H9 (cell line): ENCODE data around the gene NFIL3. TPM values are rescaled to one million over a fixed set of nuclear protein-coding genes. Genes with fewer than 3 reads are reported as not detected.

Source experiments
- DNase-seq: peaks from one replicate; pipeline ENCODE4 v3.0.0-alpha.2; 2017
- H2AFZ ChIP-seq: one replicate; pipeline ENCODE4 v1.6.1; 2013; ENCODE audit warnings: mild to moderate bottlenecking, low read length, control low read depth, moderate library complexity
- H2AK5ac ChIP-seq: 2 replicates; pipeline ENCODE4 v1.6.1; 2013; ENCODE audit warnings: low read length, control low read depth, mixed read lengths; ENCODE audit not compliant: insufficient read length
- H2BK120ac ChIP-seq: one replicate; pipeline ENCODE4 v1.6.1; 2013; ENCODE audit warnings: low read depth, mild to moderate bottlenecking, low read length, control low read depth, inconsistent platforms; ENCODE audit not compliant: poor library complexity, severe bottlenecking
- H2BK12ac ChIP-seq: 2 replicates; pipeline ENCODE4 v1.6.1; 2013; ENCODE audit warnings: low read length, control low read depth, mixed read lengths, low read depth; ENCODE audit not compliant: insufficient read length
- H2BK15ac ChIP-seq: 2 replicates; pipeline ENCODE4 v1.6.1; 2013; ENCODE audit warnings: low read depth, low read length, control low read depth
- H2BK20ac ChIP-seq: one replicate; pipeline ENCODE4 v1.6.1; 2013; ENCODE audit warnings: low read depth, mild to moderate bottlenecking, low read length, control low read depth, inconsistent platforms; ENCODE audit not compliant: poor library complexity, severe bottlenecking
- H2BK5ac ChIP-seq: 2 replicates; pipeline ENCODE4 v1.6.1; 2013; ENCODE audit warnings: low read length, control low read depth, mixed read lengths; ENCODE audit not compliant: insufficient read length
- H3K14ac ChIP-seq: 2 replicates; pipeline ENCODE4 v1.6.1; 2013; ENCODE audit warnings: low read length, control low read depth; ENCODE audit not compliant: insufficient read depth
- H3K18ac ChIP-seq: 2 replicates; pipeline ENCODE4 v1.6.1; 2013; ENCODE audit warnings: low read depth, mild to moderate bottlenecking, mixed read lengths, low read length, control low read depth; ENCODE audit not compliant: insufficient read length
- H3K23ac ChIP-seq: 2 replicates; pipeline ENCODE4 v1.6.1; 2013; ENCODE audit warnings: low read length, control low read depth, mixed read lengths, low read depth; ENCODE audit not compliant: insufficient read length
- H3K23me2 ChIP-seq: 2 replicates; pipeline ENCODE4 v1.6.1; 2013; ENCODE audit warnings: low read depth, mild to moderate bottlenecking, mixed read lengths, low read length, control low read depth; ENCODE audit not compliant: insufficient read length, poor library complexity, severe bottlenecking
- H3K27ac ChIP-seq: 2 replicates; pipeline ENCODE4 v1.5.1; 2013; ENCODE audit warnings: low read length, control low read depth, mixed read lengths, low read depth; ENCODE audit not compliant: insufficient read length
- H3K27me3 ChIP-seq: 2 replicates; pipeline ENCODE4 v1.6.1; 2013; ENCODE audit warnings: low read length, control low read depth, inconsistent platforms; ENCODE audit not compliant: insufficient read depth
- H3K4ac ChIP-seq: 2 replicates; pipeline ENCODE4 v1.6.1; 2013; ENCODE audit warnings: low read depth, mild to moderate bottlenecking, control low read depth, inconsistent platforms, low read length, moderate library complexity
- H3K4me1 ChIP-seq: 2 replicates; pipeline ENCODE4 v1.6.1; 2013; ENCODE audit warnings: low read length, control low read depth, inconsistent platforms; ENCODE audit not compliant: insufficient read depth
- H3K4me2 ChIP-seq: 2 replicates; pipeline ENCODE4 v1.6.1; 2013; ENCODE audit warnings: low read length, control low read depth, mixed read lengths; ENCODE audit not compliant: insufficient read length, insufficient read depth
- H3K56ac ChIP-seq: 2 replicates; pipeline ENCODE4 v1.6.1; 2013; ENCODE audit warnings: low read depth, mild to moderate bottlenecking, mixed read lengths, low read length, control low read depth; ENCODE audit not compliant: insufficient read length
- H3K79me1 ChIP-seq: 2 replicates; pipeline ENCODE4 v1.6.1; 2013; ENCODE audit warnings: low read depth, mild to moderate bottlenecking, moderate library complexity, low read length, control low read depth, inconsistent platforms; ENCODE audit not compliant: insufficient read depth, poor library complexity, severe bottlenecking
- H3K79me2 ChIP-seq: 2 replicates; pipeline ENCODE4 v1.6.1; 2013; ENCODE audit warnings: low read length, control low read depth, inconsistent platforms; ENCODE audit not compliant: insufficient read depth
- H3K9ac ChIP-seq: 2 replicates; pipeline ENCODE4 v1.6.1; 2013; ENCODE audit warnings: low read length, control low read depth, mixed read lengths; ENCODE audit not compliant: insufficient read length; ENCODE audit errors: extremely low read depth
- H3K9me3 ChIP-seq: one replicate; pipeline ENCODE4 v1.6.1; 2013; ENCODE audit warnings: low read depth, low read length, inconsistent platforms; ENCODE audit not compliant: control insufficient read depth
- H3T11ph ChIP-seq: one replicate; pipeline ENCODE4 v1.6.1; 2013; ENCODE audit warnings: mild to moderate bottlenecking, low read length, control low read depth, inconsistent platforms
- H4K20me1 ChIP-seq: one replicate; pipeline ENCODE4 v1.6.1; 2013; ENCODE audit not compliant: control insufficient read depth, insufficient read length, insufficient read depth
- H4K5ac ChIP-seq: 2 replicates; pipeline ENCODE4 v1.6.1; 2013; ENCODE audit warnings: low read depth, mild to moderate bottlenecking, mixed read lengths, low read length, control low read depth; ENCODE audit not compliant: insufficient read length
- H4K8ac ChIP-seq: replicated peaks from 2 replicates; pipeline ENCODE4 v1.6.1; 2013; ENCODE audit warnings: low read length, control low read depth, mixed read lengths, low read depth; ENCODE audit not compliant: insufficient read length
- H4K91ac ChIP-seq: 2 replicates; pipeline ENCODE4 v1.6.1; 2013; ENCODE audit warnings: low read depth, mild to moderate bottlenecking, moderate library complexity, mixed read lengths, low read length, control low read depth; ENCODE audit not compliant: insufficient read length
- H3K27ac Mint-ChIP-seq, 3 experiments: 2 replicates in 2 of 3; 3 replicates in 1 of 3; pipeline ENCODE4 v1.8.0; 2020 to 2021; ENCODE audit warnings: mixed read lengths in 3 of 3, mild to moderate bottlenecking in 1 of 3, moderate library complexity in 1 of 3
- H3K27me3 Mint-ChIP-seq: 2 replicates; pipeline ENCODE4 v1.8.0; 2021; ENCODE audit warnings: low read depth, mild to moderate bottlenecking, moderate library complexity, mixed read lengths
- H3K36me3 Mint-ChIP-seq, 3 experiments: 2 replicates in 2 of 3; 3 replicates in 1 of 3; pipeline ENCODE4 v1.8.0; 2020 to 2021; ENCODE audit warnings: low read depth in 3 of 3, mixed read lengths in 3 of 3; ENCODE audit not compliant: insufficient read depth in 1 of 3
- H3K4me1 Mint-ChIP-seq, 2 experiments: 2 replicates each; pipeline ENCODE4 v1.8.0; 2020; ENCODE audit warnings: mixed read lengths in 2 of 2
- H3K4me3 Mint-ChIP-seq, 2 experiments: 2 replicates in 1 of 2; 3 replicates in 1 of 2; pipeline ENCODE4 v1.8.0; 2020 to 2021; ENCODE audit warnings: mild to moderate bottlenecking in 2 of 2, mixed read lengths in 2 of 2, moderate library complexity in 1 of 2
- H3K9me3 Mint-ChIP-seq, 2 experiments: 2 replicates in 1 of 2; 3 replicates in 1 of 2; pipeline ENCODE4 v1.8.0; 2020; ENCODE audit warnings: mild to moderate bottlenecking in 2 of 2, mixed read lengths in 2 of 2, moderate library complexity in 1 of 2
- WGBS: extraction: QIAGEN DNeasy Blood & Tissue Kit; methylation state at CpG from one replicate; pipeline ENCODE4 v1.1.7; 2013; ENCODE audit warnings: missing lambda C conversion rate, low lambda C conversion rate, mixed read lengths; ENCODE audit not compliant: insufficient read length; ENCODE audit errors: extremely low coverage; 5-methylcytosine and 5-hydroxymethylcytosine counted together
- total RNA-seq: library from RNA; stranded (reverse); gene quantifications from 2 replicates; pipeline ENCODE4 v1.2.1, GENCODE V29; 2021
- TF ChIP-seq, protein P1 (sequence below): fragments of 200-600 bp; sonication (generic); conservative IDR thresholded peaks from 3 replicates; pipeline ENCODE4 v1.8.0; 2021; ENCODE audit warnings: antibody characterized with exemption, mild to moderate bottlenecking

Gene NFIL3
- total RNA-seq, 1 experiment from 2014 or later: 8.4 TPM

DNA sequence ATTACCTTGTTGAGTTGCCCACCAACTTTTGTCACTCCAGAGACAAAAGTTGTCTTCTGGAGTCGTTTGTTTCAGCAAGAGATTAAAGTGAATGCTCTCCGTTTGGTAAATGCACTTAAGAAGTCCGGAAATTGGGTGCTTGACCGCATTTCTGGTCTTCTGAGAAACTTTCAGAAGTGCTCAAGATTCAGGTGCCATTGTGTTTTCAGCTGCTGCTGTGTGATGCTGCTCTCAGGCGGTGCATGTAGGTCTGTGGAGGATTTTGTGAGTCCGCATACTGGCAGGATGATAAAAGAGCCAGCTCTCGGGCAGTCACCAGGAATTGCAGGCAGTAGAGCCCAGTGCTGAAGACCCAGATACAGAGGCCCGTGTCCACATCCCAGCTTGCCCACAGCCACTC, 5.9 kb upstream of the NFIL3 start:
- Histone ChIP-seq H3K4me1 (no peaks in the 10 kb centered on the region), H2AK5ac (no peak overlapping the region), H3K23ac (no peak overlapping the region), H2BK20ac (no peak overlapping the region), H4K8ac (no peak overlapping the region), H3K9me3 (no peaks in the 10 kb centered on the region), H3K79me2 (no peaks in the 10 kb centered on the region), H4K20me1 (no peaks in the 10 kb centered on the region), H3K23me2 (peaks cover 5% of the 10 kb centered on the region), H3K9ac (no peak overlapping the region), H3K27me3 (peaks cover 13% of the 10 kb centered on the region; the same call in 1 of the 2 replicates), H2BK5ac (no peak overlapping the region), H2BK12ac (no peak overlapping the region), H3K4ac (no peak overlapping the region), H3K14ac (no peak overlapping the region), H2AFZ (no peak overlapping the region), H2BK120ac (no peak overlapping the region), H3T11ph (no peak overlapping the region), H3K79me1 (no peaks in the 10 kb centered on the region), H3K27ac (no peak overlapping the region), H4K91ac (no peak overlapping the region), H3K56ac (no peak overlapping the region), H2BK15ac (no peak overlapping the region), H4K5ac (no peak overlapping the region), H3K18ac (no peak overlapping the region), H3K4me2 (no peak overlapping the region)
- no peak for DNase-seq
- Mint-ChIP-seq H3K4me1 (peaks cover 6 to 9% of the 10 kb centered on the region in 2 experiments), H3K9me3 (peaks cover 0 to 3% of the 10 kb centered on the region in 2 experiments; a peak in 1 of 5 replicates), H3K27me3 (peaks cover 24% of the 10 kb centered on the region), H3K36me3 (no peaks in the 10 kb centered on the region; a peak in 1 of 7 replicates), H3K27ac (no peak overlapping the region; a peak in 1 of 7 replicates), H3K4me3 (no peak overlapping the region)
- no CpG with 5 or more reads among the region's 8 CpGs for WGBS
- TF ChIP-seq, protein P1, sequence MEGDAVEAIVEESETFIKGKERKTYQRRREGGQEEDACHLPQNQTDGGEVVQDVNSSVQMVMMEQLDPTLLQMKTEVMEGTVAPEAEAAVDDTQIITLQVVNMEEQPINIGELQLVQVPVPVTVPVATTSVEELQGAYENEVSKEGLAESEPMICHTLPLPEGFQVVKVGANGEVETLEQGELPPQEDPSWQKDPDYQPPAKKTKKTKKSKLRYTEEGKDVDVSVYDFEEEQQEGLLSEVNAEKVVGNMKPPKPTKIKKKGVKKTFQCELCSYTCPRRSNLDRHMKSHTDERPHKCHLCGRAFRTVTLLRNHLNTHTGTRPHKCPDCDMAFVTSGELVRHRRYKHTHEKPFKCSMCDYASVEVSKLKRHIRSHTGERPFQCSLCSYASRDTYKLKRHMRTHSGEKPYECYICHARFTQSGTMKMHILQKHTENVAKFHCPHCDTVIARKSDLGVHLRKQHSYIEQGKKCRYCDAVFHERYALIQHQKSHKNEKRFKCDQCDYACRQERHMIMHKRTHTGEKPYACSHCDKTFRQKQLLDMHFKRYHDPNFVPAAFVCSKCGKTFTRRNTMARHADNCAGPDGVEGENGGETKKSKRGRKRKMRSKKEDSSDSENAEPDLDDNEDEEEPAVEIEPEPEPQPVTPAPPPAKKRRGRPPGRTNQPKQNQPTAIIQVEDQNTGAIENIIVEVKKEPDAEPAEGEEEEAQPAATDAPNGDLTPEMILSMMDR: no peak
